Bronchial epithelial cell (primary cell): ENCODE data around the gene TLE3. TPM values are rescaled to one million over a fixed set of nuclear protein-coding genes. Genes with fewer than 3 reads are reported as not detected.

Source experiments
- DNase-seq: peaks from one replicate; pipeline ENCODE4 v3.0.0-alpha.2; 2010; ENCODE audit warnings: low read depth
- FAIRE-seq: peaks from 2 replicates; lab custom pipeline; 2011; peaks lifted over from hg19 to GRCh38; lab: Jason Lieb, UNC
- H3K27me3 ChIP-seq: 2 replicates; pipeline ENCODE4 v1.5.1; 2011; ENCODE audit warnings: low read length; ENCODE audit not compliant: control insufficient read depth, insufficient read depth
- H3K36me3 ChIP-seq: 2 replicates; pipeline ENCODE4 v1.5.1; 2011; ENCODE audit warnings: low read length; ENCODE audit not compliant: control insufficient read depth, insufficient read depth
- H3K4me3 ChIP-seq: 2 replicates; pipeline ENCODE4 v1.5.1; 2011; ENCODE audit warnings: mild to moderate bottlenecking, low read depth, low read length, control low read depth
- total RNA-seq: library from RNA; depleted of rRNA; stranded (reverse); fragments of >200 nt; gene quantifications from 2 replicates; pipeline ENCODE4 v1.2.1, GENCODE V29; 2014
- TF ChIP-seq, protein P1 (sequence below): IDR thresholded peaks from 2 replicates; pipeline ENCODE4 v1.5.1; 2011; ENCODE audit warnings: mild to moderate bottlenecking, moderate library complexity, low read length, control low read depth, inconsistent platforms; ENCODE audit not compliant: insufficient read depth, severe bottlenecking

The TLE3 gene
- total RNA-seq, 1 donor from 2014 or later = 19.2 TPM

DNA sequence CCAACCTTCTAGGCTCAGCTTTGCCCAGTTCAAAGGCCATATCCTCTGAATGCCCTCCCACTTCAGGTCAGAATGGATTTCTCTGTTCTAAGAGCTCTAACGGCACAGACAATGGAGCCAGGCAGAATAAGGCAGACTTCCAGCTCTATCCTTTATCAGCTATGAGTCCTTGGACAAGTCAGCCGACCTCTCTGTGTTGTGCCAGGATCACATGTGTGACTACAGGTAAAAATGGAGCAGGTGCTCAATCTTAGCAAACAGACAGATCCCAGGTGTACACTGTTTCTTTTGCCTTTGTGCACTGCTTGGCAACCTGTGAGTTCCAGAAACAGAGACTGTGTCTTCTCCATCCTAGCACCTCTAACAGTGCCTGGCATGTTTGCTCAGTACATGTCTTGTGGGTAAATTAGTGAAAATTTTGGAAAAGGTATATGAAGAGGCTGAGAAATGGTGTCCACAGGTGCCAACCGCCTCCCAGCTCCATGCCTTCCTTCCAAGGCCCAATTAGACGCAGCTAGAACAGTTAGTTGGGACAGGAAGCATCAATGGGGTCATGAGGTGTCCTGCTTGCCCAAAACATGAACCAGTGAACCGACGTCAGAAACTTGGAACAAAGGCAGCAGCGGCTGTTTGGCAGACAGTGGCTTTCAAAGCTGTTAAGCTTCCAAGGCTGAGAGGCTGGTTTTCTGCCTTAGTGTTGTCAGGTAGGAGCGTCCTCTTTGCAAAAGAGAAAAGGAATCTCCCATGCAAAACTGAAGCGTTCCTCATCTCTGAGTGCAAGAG lies 28.7 kb downstream of the TLE3 start:
- Histone ChIP-seq H3K4me3 (no peak overlapping the region), H3K27me3 (no peaks in the 10 kb centered on the region), H3K36me3 (peaks cover 37% of the 10 kb centered on the region)
- DNase-seq (no peak), FAIRE-seq (no peak)
- TF ChIP-seq, protein P1, sequence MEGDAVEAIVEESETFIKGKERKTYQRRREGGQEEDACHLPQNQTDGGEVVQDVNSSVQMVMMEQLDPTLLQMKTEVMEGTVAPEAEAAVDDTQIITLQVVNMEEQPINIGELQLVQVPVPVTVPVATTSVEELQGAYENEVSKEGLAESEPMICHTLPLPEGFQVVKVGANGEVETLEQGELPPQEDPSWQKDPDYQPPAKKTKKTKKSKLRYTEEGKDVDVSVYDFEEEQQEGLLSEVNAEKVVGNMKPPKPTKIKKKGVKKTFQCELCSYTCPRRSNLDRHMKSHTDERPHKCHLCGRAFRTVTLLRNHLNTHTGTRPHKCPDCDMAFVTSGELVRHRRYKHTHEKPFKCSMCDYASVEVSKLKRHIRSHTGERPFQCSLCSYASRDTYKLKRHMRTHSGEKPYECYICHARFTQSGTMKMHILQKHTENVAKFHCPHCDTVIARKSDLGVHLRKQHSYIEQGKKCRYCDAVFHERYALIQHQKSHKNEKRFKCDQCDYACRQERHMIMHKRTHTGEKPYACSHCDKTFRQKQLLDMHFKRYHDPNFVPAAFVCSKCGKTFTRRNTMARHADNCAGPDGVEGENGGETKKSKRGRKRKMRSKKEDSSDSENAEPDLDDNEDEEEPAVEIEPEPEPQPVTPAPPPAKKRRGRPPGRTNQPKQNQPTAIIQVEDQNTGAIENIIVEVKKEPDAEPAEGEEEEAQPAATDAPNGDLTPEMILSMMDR = no peak

DNA sequence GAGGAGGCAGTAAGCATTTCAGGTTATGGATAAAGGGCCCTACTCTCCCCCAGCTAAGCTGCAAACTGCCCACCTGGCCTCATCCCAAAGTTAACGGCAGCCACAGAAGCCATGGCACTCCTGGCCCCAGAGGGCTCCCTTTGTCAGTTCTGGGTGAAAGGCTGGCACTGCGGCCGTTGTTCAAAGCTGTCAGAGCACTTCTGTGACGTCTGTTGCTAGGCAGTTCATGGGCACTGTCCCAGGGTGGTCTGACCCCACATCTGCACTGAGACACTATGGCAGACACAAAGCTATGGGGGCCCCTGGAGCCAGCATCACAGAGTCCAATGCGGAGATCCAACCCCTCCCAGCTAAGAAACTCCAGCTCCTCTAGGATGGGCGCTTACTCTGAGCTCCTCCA lies 30.0 kb downstream of the TLE3 start:
- H3K36me3 ChIP-seq = peaks cover 36% of the 10 kb centered on the region
- H3K4me3 ChIP-seq = no peak overlapping the region
- FAIRE-seq = no peak
- DNase-seq = no peak
- TF ChIP-seq, protein P1 = no peak
- no peaks in the 10 kb centered on the region for H3K27me3 ChIP-seq

DNA sequence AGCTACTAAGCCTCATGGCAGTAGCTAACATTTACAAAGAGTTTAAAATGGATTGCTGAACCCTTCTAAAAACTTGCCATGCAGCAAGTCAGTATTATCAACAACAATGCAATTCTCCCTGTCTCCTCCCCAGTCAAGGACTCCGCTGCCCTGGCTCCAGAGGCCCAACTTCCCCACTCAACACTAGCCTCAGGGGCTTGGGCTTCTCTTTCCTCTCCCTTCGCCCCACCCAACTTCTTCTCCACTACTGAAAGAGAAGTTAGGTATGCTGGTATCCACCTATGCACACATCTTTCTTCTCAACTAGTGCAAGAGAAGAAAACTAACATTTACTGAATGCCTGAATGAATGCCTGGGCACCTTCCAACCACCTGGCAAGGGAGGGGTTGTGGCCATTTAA lies 30.7 kb downstream of the TLE3 start:
- TF ChIP-seq, protein P1 = no peak
- Histone ChIP-seq H3K27me3 (no peaks in the 10 kb centered on the region), H3K4me3 (no peak overlapping the region), H3K36me3 (peaks cover 35% of the 10 kb centered on the region)
- no peak for DNase-seq
- FAIRE-seq = no peak

DNA sequence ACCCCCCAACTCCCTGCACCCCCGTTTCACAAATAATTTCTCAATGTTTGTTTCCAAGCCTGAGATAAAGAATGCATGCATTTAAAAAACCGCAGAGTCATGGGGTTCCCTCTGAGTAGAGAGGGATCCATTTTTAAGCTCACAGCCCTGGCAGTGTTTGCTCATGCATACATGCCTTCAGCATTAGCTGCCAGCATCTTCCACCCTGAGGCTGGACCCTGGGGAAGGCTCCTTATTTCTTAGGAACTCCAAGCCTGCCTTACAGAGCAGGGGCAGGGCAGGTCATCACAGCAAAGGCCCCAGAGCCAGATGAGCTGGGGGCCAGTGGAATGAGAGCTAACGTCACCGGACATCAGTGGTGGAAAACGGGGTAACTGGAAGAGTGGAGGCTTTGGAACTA lies 31.3 kb downstream of the TLE3 start:
- TF ChIP-seq, protein P1 = no peak
- no peak for DNase-seq
- H3K27me3 ChIP-seq = no peaks in the 10 kb centered on the region
- FAIRE-seq = no peak
- no peak overlapping the region for H3K4me3 ChIP-seq
- peaks cover 37% of the 10 kb centered on the region for H3K36me3 ChIP-seq

DNA sequence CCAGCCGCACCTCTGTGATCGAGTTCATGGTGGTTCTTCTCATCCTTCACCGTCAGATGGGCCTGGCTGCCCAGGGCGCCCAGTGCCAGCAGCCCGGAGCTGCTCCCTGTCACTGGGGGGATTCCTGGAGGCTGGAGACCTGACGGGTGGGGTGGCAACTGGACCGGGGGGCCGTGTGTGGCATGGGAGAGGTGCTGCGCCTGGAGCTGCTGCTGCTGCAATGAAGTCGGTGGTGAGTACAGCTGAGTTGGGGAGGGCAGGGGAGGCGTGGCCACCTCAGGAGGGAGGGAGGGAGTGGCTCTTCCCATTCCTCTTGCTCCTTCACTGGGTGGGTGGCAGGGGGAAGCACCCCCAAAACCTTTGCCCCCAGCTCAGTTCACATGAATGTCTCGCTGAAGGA lies 31.7 kb downstream of the TLE3 start:
- FAIRE-seq (no peak), DNase-seq (no peak)
- Histone ChIP-seq H3K27me3 (no peaks in the 10 kb centered on the region), H3K4me3 (no peak overlapping the region), H3K36me3 (peaks cover 36% of the 10 kb centered on the region)
- TF ChIP-seq, protein P1 = no peak
